Gastrocnemius medialis (tissue), 4 donors: ENCODE measurements around the gene GUCY1A1.

Experiments
- POLR2A ChIP-seq, 2 donors: fragments of 450-650 bp; IDR thresholded peaks; one replicate each; pipeline ENCODE4 v1.6.1; 2017; ENCODE audit warnings: antibody characterized with exemption in 2 of 2, mild to moderate bottlenecking in 2 of 2, moderate library complexity in 2 of 2
- TF ChIP-seq, protein P1 (sequence below), 5 experiments: fragments of 450-650 bp in 3 of 5; fragments of 200-600 bp in 2 of 5; sonication (generic) in 2 of 5; IDR thresholded peaks in 4 of 5; conservative IDR thresholded peaks in 1 of 5; 1 replicate in 4 of 5; 2 replicates in 1 of 5; pipeline ENCODE4 v1.5.1; 2016 to 2019; ENCODE audit warnings: antibody characterized with exemption in 5 of 5, mild to moderate bottlenecking in 3 of 5, moderate library complexity in 3 of 5

- TF ChIP-seq, protein P1, sequence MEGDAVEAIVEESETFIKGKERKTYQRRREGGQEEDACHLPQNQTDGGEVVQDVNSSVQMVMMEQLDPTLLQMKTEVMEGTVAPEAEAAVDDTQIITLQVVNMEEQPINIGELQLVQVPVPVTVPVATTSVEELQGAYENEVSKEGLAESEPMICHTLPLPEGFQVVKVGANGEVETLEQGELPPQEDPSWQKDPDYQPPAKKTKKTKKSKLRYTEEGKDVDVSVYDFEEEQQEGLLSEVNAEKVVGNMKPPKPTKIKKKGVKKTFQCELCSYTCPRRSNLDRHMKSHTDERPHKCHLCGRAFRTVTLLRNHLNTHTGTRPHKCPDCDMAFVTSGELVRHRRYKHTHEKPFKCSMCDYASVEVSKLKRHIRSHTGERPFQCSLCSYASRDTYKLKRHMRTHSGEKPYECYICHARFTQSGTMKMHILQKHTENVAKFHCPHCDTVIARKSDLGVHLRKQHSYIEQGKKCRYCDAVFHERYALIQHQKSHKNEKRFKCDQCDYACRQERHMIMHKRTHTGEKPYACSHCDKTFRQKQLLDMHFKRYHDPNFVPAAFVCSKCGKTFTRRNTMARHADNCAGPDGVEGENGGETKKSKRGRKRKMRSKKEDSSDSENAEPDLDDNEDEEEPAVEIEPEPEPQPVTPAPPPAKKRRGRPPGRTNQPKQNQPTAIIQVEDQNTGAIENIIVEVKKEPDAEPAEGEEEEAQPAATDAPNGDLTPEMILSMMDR (IDR thresholded peaks at IDR 0.05 in 4 of 5, conservative IDR thresholded peaks at IDR 0.05 in 1 of 5), result no peak
- TF ChIP-seq POLR2A (IDR thresholded peaks at IDR 0.05), result no peak
These were observed 95.3 kb downstream of the GUCY1A1 start for GRCh38 chr4:155761916-155762315.
